MG63 (cell line): ENCODE results near the gene LMX1B. TPM values are rescaled to one million over a fixed set of nuclear protein-coding genes. Genes with fewer than 3 reads are reported as not detected.

Experiments used
- DNase-seq: peaks from one replicate; pipeline ENCODE4 v3.0.0-alpha.2; 2020
- H3K27me3 ChIP-seq: fragments of 250-450 bp; sonication (Bioruptor Pico); 2 replicates; pipeline ENCODE4 v1.5.1; 2020; ENCODE audit warnings: mild to moderate bottlenecking, moderate library complexity
- H3K36me3 ChIP-seq: fragments of 250-450 bp; sonication (Bioruptor Pico); 2 replicates; pipeline ENCODE4 v1.5.1; 2020; ENCODE audit warnings: mild to moderate bottlenecking, moderate library complexity
- H3K4me3 ChIP-seq: fragments of 250-450 bp; sonication (Bioruptor Pico); 2 replicates; pipeline ENCODE4 v1.5.1; 2020; ENCODE audit warnings: mild to moderate bottlenecking, moderate library complexity
- H3K9me3 ChIP-seq: fragments of 250-450 bp; sonication (Bioruptor Pico); 2 replicates; pipeline ENCODE4 v1.5.1; 2020; ENCODE audit warnings: mild to moderate bottlenecking, moderate library complexity
- total RNA-seq: library from RNA; depleted of rRNA; stranded (reverse); fragments of >200 nt; shearing (Covaris generic); gene quantifications from 2 replicates; pipeline ENCODE4 v1.2.3, GENCODE V29; 2014; ENCODE audit warnings: low replicate concordance

The LMX1B gene
- total RNA-seq, 1 experiment from 2014 or later, result 1.6 TPM

DNA sequence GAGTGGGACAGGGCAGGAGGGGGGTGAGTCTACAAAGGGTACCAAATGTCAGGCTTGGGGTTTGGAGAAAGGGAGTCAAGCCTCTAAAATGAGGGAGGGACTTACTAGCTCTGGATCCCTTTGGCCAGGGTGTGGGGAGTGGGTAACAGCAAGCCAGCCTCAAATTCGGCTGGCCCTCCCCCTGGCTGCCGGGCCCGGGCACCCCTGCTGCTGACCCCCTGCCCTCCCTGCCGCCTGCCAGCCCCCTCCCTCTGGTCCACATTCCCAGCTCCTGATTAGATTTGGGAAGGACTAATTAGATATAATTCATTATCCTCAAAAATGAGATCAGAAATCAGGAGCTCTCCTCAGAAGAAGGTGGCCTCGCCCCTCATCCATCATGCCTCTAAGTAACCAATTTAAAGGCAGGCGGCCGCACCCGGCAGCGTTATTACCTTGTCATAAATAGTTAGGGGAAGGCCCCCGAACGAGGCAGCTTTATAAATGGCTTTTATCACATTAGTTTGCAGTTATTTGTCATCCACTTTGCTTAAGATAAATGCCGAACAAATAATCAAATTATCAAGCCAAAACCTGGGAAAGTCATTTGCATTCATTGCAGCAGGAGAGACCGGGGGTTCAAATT is 44.6 kb downstream of the LMX1B start:
- Histone ChIP-seq H3K27me3 (no peaks in the 10 kb centered on the region), H3K36me3 (no peaks in the 10 kb centered on the region), H3K4me3 (no peak overlapping the region), H3K9me3 (no peaks in the 10 kb centered on the region)
- no peak for DNase-seq

DNA sequence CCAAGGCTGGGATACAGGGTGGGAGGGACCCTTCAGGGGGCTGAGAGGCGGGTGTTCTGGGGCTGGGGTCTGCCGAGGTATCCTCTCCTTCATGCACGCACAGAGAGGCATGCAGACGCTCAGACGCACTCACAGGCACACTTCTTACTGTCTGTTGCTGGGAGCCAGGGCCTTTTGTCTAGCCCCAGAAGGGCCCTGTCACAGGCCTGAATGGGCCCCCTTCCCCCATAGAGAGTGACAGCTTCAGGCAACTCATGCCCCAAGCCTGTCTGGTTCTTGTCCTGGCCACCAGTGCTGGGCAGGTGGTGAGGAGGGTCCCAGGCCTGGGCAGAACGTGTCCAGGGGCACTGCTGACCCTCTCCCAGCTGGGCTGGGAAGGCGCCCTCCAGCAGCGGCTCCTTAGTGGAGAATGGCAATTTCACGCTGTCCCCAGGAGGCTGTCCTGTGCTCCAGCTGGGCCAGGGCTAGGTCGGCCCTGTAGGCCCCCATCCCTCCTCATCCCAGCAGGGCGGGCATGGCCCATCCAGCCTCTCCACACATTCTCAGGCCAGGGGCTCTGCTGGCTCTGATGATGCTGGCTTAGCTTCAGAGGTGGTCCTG is 45.3 kb downstream of the LMX1B start:
- no peaks in the 10 kb centered on the region for H3K9me3 ChIP-seq
- H3K27me3 ChIP-seq, result no peaks in the 10 kb centered on the region
- DNase-seq, result no peak
- no peaks in the 10 kb centered on the region for H3K36me3 ChIP-seq
- H3K4me3 ChIP-seq, result no peak overlapping the region

DNA sequence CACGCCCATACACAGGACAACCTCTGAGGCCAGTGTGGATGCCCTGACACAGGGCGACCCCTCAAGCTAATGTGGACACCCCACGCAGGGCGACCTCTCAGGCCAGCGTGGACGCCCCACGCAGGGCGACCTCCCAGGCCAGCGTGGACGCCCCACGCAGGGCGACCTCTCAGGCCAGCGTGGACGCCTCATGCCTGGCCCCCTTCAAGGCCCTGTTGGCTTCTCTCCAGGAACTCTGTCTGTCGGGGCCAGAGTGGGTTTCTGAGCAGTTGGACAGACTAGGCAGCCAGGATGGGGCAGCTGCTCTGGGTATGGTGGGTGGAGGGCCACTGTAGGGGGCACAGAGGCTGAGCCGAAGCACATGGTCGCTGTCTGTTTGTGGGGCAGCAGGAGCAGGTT is 47.4 kb downstream of the LMX1B start:
- DNase-seq, result no peak
- no peaks in the 10 kb centered on the region for H3K9me3 ChIP-seq
- no peaks in the 10 kb centered on the region for H3K27me3 ChIP-seq
- H3K36me3 ChIP-seq, result no peaks in the 10 kb centered on the region
- no peak overlapping the region for H3K4me3 ChIP-seq

DNA sequence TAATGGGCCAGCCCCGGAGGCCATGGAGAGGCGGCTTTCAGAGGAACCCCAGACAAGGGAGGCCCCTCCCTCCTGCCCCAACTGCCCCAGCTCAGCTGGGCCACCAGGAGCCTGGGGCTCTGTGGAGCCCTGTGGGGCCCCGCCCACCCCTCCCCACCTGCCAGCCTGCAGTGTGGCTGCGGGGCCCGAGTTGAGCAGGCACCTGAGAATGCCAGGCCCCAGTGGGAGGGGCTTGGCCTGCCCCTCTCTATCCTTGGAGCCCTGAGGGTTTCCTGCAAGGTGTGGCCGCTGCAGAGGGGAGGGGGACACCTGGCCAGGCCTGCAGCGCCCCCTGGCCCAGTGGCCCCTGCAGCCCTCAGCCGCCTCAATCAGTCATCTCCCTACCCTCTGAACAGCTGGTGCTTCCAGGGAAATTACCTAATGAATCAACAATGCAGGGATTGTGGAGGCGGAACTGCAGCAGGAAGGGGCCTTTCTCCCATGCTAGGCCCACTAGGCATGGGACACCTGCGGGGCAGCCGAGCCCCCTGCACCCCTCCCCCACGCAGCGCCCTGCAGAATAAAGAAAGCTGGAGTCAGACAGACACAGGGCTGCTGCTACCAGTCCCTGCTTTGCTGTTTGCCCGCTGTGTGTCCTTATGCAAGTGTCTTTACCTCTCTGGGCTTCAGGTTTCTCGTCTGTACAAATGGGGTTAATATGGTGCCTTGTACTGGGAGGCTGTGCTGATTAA is 48.0 kb downstream of the LMX1B start:
- no peak overlapping the region for H3K4me3 ChIP-seq
- H3K36me3 ChIP-seq, result no peaks in the 10 kb centered on the region
- DNase-seq, result peak; percentile 26
- H3K9me3 ChIP-seq, result no peaks in the 10 kb centered on the region
- H3K27me3 ChIP-seq, result no peaks in the 10 kb centered on the region

DNA sequence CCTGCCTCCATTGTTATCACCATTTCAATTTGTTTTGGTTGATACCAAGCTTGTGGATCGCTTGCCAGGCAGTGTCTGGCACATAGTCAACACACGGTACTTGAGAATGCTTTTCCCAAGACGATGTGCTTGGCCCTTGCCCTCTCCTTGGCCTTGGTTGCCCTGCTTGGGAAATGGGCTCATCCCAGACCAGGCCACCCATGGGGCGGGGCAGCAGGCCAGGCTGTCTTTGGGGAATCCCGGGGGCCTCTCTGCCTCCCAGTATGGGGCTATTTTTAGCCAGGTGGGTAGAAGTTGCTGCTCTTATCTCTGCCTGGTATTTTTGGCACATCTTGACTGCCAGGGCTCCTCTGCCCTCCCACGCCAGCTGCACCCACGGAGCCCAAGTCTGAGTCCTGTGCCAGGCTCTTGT is 49.9 kb downstream of the LMX1B start:
- Histone ChIP-seq H3K27me3 (no peaks in the 10 kb centered on the region), H3K4me3 (no peak overlapping the region), H3K9me3 (no peaks in the 10 kb centered on the region), H3K36me3 (no peaks in the 10 kb centered on the region)
- peak; percentile 64 for DNase-seq

DNA sequence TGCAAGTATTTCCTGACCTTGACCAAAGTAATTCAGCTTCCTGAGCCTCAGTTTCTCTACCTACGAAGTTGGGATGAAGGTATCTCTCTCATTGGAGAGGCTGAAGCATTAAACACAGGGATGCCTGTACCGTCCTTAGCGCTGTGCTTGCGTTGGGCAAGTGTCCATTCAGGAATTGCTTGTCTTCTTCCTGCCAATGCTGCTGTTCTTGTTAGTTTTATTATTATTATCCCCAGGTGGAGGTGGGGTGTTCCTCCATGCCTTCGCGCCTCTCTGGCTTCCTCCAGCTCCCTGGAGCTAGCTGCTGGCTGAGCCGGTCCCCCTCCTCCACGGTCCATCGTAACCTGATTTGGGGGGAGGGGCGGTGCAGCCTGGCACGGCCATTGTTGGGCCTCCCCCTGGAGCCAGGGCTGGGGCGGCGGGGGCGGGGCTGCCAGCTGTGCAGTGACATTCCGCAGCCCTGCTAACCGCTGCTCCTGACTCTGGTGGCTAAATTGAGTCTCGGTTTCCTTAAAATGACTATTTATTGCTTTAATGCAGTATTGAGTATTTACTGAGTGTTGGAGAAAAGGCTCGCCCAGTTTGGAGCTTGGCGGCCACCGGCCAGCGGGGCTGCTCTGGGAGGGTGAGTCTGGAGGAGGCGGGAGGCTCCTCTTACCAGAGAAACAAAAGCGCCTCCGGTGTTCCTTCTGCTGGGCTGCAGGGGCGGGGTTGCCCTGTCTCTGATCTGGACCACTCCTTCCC is 51.3 kb downstream of the LMX1B start:
- Histone ChIP-seq H3K27me3 (no peaks in the 10 kb centered on the region), H3K36me3 (no peaks in the 10 kb centered on the region), H3K4me3 (no peak overlapping the region), H3K9me3 (no peaks in the 10 kb centered on the region)
- DNase-seq, result no peak

DNA sequence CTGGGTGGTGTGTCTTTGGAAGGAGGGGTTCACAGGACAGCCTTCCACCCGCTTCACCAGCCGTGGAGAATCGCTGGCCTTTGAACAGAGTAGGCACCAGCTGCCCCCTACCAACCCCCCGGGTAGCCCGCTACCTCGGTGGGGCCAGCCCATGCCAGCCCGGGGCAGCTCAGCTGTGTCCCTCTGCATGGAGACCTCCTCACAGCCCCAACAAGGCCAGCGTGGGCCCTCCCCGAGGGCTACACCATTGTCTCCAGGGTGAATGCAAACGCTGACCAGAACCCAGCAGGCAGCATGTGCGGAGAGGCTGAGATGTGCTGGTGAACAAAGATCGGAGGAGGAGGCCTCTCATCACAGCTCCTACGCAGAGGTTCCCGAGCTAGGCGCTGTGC is 51.9 kb downstream of the LMX1B start:
- Histone ChIP-seq H3K27me3 (no peaks in the 10 kb centered on the region), H3K4me3 (no peak overlapping the region), H3K9me3 (no peaks in the 10 kb centered on the region), H3K36me3 (no peaks in the 10 kb centered on the region)
- DNase-seq, result no peak

DNA sequence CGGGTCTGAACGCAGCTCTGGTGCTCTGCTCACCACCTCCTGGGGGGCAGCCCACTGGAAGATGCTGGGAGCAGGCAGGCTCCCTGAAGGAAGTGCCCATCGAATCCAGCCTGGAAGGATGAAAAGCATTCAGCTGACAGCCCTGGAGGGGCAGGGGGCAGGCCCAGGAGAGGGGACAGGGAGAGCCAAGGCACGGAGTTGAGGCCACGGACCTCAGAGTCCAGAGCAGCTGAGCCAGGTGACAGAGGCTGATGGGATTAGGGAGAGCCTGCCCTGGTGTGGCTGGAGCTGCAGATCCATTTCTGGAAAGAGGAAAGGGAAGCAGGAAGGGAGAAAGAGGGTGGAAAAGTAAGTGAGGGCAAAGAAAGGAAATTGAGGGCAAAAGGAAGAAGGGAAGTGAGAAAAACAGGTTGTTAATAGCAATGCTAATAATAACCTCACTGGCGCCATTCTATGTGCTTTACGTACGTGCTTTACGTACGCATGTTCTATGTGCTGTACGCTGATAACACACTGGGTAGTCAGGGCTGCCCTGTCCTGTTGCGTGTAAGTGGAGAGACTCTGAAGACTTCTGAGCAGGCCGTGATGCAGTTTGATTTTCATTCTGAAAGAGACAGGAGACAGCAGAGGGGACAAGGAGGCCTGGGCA is 52.6 kb downstream of the LMX1B start:
- Histone ChIP-seq H3K27me3 (no peaks in the 10 kb centered on the region), H3K36me3 (no peaks in the 10 kb centered on the region), H3K4me3 (no peak overlapping the region), H3K9me3 (no peaks in the 10 kb centered on the region)
- DNase-seq, result no peak

DNA sequence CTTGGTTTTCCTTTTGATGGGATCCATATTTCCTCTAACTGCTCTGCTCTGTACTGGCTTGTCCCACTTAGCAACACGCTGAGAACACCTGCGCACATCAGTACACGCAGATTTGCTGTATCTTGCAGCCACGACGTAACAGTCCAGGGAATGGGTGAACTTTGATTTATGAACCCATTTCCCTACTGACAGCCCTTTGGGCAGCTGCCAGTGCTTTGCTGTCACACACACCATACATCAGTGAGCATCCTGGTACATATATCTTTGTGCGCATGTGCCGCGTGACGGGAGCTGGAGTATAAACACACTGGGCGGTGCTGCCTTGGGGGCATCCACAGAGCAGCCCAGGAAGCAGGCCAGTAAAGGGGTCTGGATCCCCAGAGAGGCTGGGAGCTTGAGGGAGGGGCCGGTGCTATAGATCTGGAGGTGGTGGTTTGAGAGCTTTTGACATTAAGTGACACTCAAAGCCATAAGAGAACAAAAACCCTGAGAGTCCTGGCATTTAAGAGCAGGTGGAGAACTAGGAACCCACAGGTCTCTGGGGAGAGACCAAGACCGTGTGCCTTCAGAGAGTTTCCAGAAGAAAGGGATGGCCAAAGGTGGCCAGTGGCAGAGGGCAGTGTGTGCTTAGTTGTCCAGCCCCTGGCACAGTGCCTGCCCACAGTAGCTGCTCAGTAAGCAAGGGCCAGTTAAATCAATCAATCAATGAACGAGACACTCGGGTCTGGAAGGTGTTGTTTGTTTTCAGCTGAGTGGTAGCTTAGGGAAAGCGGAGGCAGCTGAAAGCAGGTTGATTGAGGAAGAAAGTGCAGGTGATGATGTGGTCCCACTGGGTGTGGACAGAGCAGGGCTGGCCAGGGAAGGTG is 53.7 kb downstream of the LMX1B start:
- no peaks in the 10 kb centered on the region for H3K9me3 ChIP-seq
- no peaks in the 10 kb centered on the region for H3K27me3 ChIP-seq
- no peaks in the 10 kb centered on the region for H3K36me3 ChIP-seq
- DNase-seq, result no peak
- no peak overlapping the region for H3K4me3 ChIP-seq

DNA sequence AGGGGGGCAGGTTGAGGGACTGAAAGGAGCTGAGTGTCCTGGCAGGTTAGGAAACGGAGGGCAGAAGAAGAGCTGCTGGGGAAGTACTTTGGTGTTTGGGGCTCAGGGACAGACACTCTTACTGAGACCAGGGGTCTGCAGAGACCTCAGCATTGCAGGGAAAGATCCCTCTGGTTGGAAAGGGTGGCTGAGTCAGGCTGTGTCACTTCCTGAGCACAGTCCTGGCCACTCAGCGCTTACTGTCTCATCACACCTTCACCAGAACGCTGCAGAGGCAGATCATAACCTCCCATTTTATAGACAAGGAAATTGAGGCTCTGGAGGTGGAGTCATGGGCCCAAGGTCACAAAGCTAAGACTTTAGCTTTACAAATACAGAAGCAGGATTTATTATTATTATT is 54.3 kb downstream of the LMX1B start:
- Histone ChIP-seq H3K36me3 (no peaks in the 10 kb centered on the region), H3K4me3 (no peak overlapping the region), H3K27me3 (no peaks in the 10 kb centered on the region), H3K9me3 (no peaks in the 10 kb centered on the region)
- no peak for DNase-seq

DNA sequence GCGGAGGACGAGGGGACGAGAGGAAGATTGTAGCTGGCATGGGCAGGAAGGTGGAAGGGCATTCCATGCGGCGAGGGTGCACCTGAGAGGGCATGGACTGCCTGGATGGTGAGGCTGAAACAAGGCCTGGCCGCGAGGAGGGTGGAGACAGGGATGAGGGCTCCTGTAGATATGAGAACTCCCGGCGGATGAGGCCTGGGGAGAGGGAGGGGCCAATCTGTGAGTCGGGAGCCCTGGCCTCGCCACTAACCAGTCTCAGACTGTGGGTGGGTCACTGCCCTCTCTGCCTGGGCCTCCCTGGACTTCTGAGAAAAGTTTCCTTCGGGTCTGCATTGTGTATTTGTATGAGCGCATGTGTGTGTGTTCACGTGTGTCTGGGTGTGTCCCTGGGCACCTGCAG is 55.4 kb downstream of the LMX1B start:
- Histone ChIP-seq H3K9me3 (no peaks in the 10 kb centered on the region), H3K27me3 (no peaks in the 10 kb centered on the region), H3K36me3 (no peaks in the 10 kb centered on the region), H3K4me3 (no peak overlapping the region)
- DNase-seq, result no peak

DNA sequence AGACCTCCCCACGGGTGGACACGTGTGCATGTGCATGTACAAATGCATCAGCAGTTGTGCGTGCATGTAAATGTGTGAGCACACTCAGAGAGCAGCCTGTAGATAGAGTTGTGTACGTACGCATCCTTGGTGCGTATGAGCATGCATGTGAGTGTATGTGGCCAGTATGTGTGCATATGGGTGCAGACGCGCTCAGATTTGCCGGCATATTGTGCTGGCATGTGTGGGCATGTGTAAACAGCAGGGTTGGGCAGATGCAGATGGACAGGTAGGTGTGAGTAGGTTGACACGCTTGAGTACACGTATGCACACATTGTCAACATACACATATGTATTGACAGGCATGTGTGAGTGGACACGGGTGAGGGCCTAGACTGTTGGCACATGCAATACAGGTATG is 56.5 kb downstream of the LMX1B start:
- Histone ChIP-seq H3K9me3 (no peaks in the 10 kb centered on the region), H3K4me3 (no peak overlapping the region), H3K27me3 (no peaks in the 10 kb centered on the region), H3K36me3 (no peaks in the 10 kb centered on the region)
- no peak for DNase-seq

DNA sequence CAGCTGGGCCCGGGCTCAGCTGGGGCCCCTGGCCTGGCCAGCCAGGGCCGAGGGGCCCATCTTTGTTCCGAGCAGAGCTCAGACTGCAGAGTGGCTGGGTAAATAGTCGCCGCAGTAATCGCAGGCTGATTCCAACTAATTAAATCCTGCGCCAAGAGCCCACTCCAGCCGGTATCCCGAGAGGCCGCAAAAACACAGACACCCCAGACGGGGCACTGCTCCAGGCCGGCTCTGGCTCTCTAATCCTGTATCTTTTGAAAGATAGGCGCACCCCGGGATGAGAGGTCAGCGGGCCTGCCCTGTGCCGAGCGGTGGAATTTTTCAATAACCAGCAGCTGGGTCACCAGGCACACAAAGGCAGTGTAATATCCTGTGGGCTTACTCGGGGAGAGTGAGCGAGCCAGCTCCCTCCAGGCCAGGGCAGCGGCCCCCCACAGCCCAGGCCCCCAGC is 57.7 kb downstream of the LMX1B start:
- H3K27me3 ChIP-seq, result no peaks in the 10 kb centered on the region
- no peak overlapping the region for H3K4me3 ChIP-seq
- H3K36me3 ChIP-seq, result no peaks in the 10 kb centered on the region
- DNase-seq, result no peak
- H3K9me3 ChIP-seq, result no peaks in the 10 kb centered on the region

DNA sequence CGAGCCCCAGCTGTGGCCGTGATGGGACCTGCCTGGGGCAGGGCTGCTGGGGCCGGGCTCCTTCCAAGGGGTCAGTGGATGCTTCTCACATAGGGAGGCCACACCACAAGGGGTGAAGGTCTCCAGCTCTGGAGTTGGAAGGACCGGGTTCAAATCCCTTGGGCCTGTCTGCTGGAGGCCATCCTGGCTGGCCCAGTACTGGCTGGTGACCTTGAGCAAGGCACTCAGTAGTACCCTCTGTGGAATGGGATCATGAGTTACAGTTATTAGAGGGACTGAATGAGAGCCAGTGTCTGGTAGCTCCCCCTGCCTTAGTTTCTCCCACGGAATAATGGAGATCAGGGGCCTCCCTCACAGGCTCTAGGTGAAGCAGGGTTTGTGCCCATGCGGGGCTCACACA is 58.3 kb downstream of the LMX1B start:
- no peaks in the 10 kb centered on the region for H3K36me3 ChIP-seq
- no peak for DNase-seq
- H3K27me3 ChIP-seq, result no peaks in the 10 kb centered on the region
- H3K4me3 ChIP-seq, result no peak overlapping the region
- no peaks in the 10 kb centered on the region for H3K9me3 ChIP-seq

DNA sequence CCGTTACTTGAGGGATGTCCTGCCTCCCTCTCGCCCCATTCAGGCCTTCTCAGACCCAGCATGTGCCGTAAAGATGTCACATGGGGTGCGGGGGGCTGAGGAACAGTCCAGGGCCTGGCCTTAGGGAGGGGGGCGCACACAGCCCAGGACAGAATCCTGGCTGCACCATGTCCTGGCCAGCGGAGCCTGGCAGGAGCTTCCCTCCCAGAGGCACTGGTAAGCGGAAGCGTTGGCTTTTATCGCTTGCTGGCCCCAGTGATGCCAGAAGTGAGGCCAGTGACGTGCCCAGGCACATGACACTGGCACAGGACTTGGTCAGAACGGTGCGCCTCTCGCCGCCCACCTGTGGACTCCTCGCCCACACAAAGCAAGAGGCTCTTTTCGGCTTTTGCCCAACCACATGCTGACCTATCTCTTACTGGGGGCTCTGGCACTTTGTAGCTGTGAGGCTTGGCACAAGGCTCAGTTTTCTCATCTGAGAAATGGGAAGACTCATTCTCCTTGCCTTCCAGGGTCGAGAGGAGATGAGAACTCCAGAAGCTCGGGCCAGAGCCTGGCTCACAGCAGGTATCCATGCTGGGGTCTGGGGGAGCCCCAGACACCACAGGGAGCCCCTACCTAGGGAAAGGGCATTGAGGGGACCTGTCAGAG is 59.0 kb downstream of the LMX1B start:
- no peaks in the 10 kb centered on the region for H3K9me3 ChIP-seq
- H3K27me3 ChIP-seq, result no peaks in the 10 kb centered on the region
- no peak overlapping the region for H3K4me3 ChIP-seq
- no peak for DNase-seq
- no peaks in the 10 kb centered on the region for H3K36me3 ChIP-seq
